GM19099 (cell line): ENCODE results near the gene MUSTN1.

Experiments
- POLR2A ChIP-seq: IDR thresholded peaks from 3 replicates; pipeline ENCODE4 v1.6.1; 2011; ENCODE audit warnings: low read depth; ENCODE audit not compliant: insufficient read length; ENCODE audit errors: extremely low read depth

The MUSTN1 gene

GRCh38 chr3:52829906-52830463 is 4.8 kb downstream of the MUSTN1 start:
- TF ChIP-seq POLR2A = no peak

DNA sequence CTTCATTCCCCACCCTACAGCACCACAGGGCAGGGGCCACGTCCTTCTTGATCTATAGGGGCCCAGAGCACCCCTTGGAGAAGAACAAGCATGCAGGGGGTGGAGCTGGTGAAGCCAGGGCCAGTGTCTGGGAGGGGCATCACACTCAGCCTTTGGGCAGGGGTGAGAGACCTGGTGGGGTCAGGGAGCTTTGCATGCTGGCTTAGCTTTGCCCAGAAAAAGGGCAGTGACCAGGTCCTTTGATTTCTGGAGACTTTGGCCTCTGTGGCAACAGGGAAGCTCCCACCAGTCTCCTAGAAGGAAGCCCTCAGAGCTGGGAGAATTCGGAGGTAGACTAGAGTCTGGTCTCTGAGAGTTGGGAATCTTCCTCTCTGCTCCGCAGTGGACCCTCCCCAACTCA is 5.3 kb downstream of the MUSTN1 start:
- TF ChIP-seq POLR2A = no peak

DNA sequence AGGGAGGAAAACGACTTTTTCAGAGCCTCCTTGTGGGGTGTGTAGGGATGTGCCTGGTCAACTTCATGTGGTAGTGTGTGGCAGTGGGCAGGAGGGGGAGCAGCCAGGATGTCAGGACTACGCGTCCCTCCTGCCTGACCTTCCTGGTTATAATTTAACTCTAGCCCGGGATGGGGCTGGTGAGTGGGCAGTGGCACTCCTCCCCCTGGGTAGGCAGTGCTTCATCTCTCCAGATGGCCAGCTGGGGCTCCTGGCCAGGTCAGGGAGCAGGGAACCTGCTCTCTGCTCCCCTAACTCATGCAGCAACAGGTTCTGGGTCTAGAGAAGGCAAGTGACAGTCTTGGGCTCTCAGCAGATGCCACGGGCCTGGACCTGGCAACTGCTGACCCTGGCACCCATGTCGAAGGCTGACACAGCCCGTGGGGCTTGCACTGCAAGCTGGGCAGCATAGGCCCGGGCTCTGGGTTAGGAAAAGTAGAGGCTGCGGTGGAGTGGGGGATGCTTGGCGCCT is 6.9 kb downstream of the MUSTN1 start:
- no peak for TF ChIP-seq POLR2A

GRCh38 chr3:52827441-52827840 is 7.4 kb downstream of the MUSTN1 start:
- TF ChIP-seq POLR2A = no peak

- no peak for TF ChIP-seq POLR2A
Measured at GRCh38 chr3:52824037-52824436, 10.8 kb downstream of the MUSTN1 start.

DNA sequence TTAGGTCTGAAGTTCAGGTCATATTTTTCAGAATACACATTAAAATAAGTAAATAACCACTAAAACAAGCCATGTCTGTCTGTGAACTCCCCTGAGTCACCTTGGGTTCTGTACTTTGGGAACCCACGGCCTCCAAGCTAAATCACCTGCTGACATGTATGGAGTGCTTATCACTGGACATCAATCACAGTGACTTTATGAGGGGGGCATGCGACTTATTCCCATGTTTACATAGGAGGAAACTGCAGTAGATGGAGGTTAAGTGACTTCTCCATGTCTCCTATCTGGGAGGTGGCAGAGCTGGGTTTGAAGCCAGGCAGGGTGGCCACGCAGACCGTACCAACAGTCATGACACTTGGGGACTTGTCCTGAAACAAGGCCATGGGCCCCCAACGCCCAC is 12.5 kb downstream of the MUSTN1 start:
- no peak for TF ChIP-seq POLR2A

GRCh38 chr3:52820736-52821135 is 14.1 kb downstream of the MUSTN1 start:
- no peak for TF ChIP-seq POLR2A

DNA sequence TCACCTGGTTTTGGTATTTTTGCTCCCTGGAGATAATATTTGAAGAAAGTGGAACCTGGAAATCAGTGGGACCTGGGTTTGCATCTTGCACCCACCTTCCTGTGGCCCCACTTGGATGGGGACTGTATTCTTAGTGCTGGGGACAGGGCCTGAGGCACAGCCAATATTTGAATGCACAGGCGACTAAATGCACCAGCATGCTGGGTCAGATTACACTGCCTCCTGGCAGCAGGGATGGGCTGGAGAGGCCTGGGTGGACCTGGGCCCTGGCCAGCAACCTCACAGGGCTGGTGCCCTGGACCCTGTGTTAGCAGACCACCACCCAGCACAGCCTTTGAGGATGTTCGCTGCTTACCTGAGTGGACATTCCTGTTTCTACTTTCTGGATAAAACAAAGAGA is 14.9 kb downstream of the MUSTN1 start:
- no peak for TF ChIP-seq POLR2A

DNA sequence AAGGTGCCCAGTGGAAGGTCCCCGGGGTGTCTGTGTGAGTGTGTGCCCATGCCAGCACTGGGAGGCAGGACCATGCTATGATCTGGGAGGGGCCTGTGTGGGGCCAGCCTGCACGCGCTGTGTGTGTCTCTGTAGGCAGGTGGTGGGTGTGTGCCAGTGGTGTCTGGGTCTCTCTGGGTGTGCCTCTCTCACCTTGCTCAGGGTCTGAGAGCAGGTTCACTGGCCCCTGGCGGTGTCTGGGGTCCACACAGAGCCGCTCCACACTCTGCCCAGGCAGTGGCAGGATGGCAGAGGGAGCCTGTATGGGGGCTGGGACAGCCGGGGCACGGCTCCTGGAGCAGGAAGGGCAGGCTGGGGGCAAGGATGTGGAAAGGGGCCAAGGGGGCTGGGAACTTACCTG is 17.0 kb downstream of the MUSTN1 start:
- no peak for TF ChIP-seq POLR2A

DNA sequence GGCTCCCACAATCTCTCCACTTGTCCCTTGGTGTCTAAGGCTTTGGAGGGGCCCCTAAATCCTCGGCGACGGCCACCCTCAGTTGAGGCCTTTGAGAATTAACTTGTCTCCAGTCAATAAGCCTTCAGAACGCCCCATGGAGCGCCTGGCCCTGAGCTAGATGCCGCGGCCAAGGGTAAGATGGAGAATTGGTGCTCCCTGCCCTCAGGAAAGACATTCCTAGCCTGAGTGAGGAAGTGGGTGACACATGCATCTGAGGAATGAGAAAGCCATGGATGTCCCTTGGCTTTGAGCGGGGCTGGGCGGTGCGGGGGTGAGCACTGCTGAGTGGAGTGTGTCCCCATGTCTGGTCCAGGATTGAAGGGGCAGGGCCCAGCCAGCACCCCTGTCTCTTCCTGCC is 17.6 kb downstream of the MUSTN1 start:
- TF ChIP-seq POLR2A = no peak

- TF ChIP-seq POLR2A = no peak
Measured at GRCh38 chr3:52816654-52817053, 18.2 kb downstream of the MUSTN1 start.

- no peak for TF ChIP-seq POLR2A
Measured at GRCh38 chr3:52816199-52816598, 18.6 kb downstream of the MUSTN1 start.

DNA sequence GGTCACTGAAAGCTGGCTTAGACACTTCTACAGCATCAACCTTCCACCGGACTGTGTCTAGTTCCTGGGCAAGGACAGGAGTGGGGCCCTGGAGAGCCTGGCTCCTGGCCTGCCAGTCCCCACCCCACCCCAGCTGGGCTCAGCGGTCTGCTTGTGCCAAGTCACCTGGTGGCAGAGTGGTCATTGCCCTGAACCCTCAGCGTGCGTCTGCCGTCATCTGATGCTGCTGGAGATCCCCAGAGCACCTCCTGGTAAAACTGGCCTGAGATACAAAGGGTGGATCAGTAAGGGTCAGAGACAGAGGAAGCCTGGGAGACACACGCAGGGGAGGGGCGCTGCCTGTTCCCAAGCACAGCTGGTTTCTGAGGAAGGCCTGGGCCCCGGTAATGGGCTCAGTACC is 21.0 kb downstream of the MUSTN1 start:
- no peak for TF ChIP-seq POLR2A

- no peak for TF ChIP-seq POLR2A
Measured at GRCh38 chr3:52811452-52812011, 23.3 kb downstream of the MUSTN1 start.

DNA sequence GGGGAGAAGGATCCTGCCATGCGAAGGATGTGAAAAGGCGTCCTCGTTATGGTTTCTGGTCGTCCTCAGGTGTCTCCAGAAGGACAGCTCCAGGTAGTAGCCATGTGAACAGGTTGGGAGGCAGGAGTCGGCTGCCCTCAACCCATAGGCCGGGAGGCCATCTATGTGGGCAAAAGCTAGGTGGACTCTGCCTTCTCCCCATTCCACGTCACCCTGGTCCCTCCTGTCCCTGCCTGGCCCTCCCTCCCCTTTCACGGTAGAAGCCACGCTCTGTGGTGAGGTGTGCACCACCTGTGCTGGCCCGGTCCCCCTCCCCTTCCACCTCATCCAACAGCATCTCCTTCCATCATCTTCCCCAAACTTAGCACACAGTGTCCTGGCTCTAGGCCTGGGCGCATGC is 23.9 kb downstream of the MUSTN1 start:
- TF ChIP-seq POLR2A = no peak

DNA sequence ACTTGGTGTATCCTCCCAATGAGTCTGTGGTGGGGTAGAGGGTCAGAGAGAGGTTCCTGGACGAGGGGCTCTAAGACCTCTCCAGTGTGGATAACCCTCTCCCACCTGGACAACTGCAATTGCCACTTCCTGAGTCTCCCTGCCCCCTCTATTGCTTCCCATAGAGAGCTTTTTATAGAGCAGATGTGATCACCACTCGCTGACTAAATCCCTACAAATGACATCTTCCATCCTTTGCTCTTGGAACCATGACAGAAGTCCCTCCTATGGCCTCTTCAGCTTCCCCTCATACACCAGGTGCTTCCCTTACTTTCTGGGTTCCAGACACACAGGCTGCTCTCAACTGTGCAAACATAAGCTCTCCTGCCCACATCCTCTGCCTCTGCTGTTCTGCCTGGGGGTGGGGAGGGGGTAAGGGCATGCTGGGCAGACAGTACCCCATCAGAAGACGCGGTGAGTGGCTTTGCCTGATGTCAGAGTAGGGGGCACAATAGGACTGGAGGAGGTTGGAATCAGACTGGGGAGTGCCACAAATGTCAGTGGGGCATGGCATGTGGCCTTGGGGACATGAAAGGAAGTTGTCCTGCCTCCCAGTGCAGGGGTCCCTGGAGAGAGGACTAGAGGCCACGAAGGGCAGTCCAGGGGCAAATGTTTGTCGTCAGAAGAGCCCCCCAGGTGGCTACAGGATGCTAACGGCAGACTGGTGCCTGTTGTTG is 25.0 kb downstream of the MUSTN1 start:
- no peak for TF ChIP-seq POLR2A
